Measurements from ENCODE around the gene CLCNKA.

- TF ChIP-seq CTCF (IDR thresholded peaks at IDR 0.05; ENCODE audit: low read length) (no peak), EZH2 (IDR thresholded peaks at IDR 0.05; ENCODE audit: borderline replicate concordance, low read length) (no peak)
These were observed 1.3 kb downstream of the CLCNKA start for GRCh38 chr1:16023050-16023653.

Measured in OCI-LY1 (cell line).